Liver (tissue), 3 donors: Measurements from ENCODE around the gene WASL.

Experiments used
- FOXA1 ChIP-seq: IDR thresholded peaks from 2 replicates; pipeline ENCODE4 v1.6.1; 2016; ENCODE audit warnings: antibody characterized with exemption
- JUND ChIP-seq, 2 donors: IDR thresholded peaks; 2 replicates each; pipeline ENCODE4 v1.6.1; 2016; ENCODE audit warnings: antibody characterized with exemption in 2 of 2
- MAX ChIP-seq: IDR thresholded peaks from 2 replicates; pipeline ENCODE4 v1.6.1; 2016; ENCODE audit warnings: antibody characterized with exemption
- SP1 ChIP-seq: IDR thresholded peaks from 2 replicates; pipeline ENCODE4 v1.6.1; 2018; ENCODE audit warnings: antibody characterized with exemption, mild to moderate bottlenecking
- TAF1 ChIP-seq: conservative IDR thresholded peaks from 2 replicates; pipeline ENCODE4 v1.6.1; 2016; ENCODE audit warnings: antibody characterized with exemption, mild to moderate bottlenecking
- ZBTB33 ChIP-seq: IDR thresholded peaks from 2 replicates; pipeline ENCODE4 v1.6.1; 2016; ENCODE audit warnings: antibody characterized with exemption
- TF ChIP-seq, protein P1 (sequence below): fragments of 150-350 bp; IDR thresholded peaks from 2 replicates; pipeline ENCODE4 v1.5.1; 2017; ENCODE audit warnings: improper control_type of control experiment, low read depth, low read length; ENCODE audit not compliant: missing input control
- TF ChIP-seq, protein P2 (sequence below): IDR thresholded peaks from 2 replicates; pipeline ENCODE4 v1.6.1; 2016; ENCODE audit warnings: antibody characterized with exemption
- donor health status: healthy.
- donor health status: healthy.

- TF ChIP-seq, protein P1, sequence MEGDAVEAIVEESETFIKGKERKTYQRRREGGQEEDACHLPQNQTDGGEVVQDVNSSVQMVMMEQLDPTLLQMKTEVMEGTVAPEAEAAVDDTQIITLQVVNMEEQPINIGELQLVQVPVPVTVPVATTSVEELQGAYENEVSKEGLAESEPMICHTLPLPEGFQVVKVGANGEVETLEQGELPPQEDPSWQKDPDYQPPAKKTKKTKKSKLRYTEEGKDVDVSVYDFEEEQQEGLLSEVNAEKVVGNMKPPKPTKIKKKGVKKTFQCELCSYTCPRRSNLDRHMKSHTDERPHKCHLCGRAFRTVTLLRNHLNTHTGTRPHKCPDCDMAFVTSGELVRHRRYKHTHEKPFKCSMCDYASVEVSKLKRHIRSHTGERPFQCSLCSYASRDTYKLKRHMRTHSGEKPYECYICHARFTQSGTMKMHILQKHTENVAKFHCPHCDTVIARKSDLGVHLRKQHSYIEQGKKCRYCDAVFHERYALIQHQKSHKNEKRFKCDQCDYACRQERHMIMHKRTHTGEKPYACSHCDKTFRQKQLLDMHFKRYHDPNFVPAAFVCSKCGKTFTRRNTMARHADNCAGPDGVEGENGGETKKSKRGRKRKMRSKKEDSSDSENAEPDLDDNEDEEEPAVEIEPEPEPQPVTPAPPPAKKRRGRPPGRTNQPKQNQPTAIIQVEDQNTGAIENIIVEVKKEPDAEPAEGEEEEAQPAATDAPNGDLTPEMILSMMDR = no peak
- no peak for TF ChIP-seq MAX
- TF ChIP-seq JUND (IDR thresholded peaks at IDR 0.05) = no peak
- TF ChIP-seq FOXA1 = no peak
- TF ChIP-seq ZBTB33 = no peak
- TF ChIP-seq, protein P2, sequence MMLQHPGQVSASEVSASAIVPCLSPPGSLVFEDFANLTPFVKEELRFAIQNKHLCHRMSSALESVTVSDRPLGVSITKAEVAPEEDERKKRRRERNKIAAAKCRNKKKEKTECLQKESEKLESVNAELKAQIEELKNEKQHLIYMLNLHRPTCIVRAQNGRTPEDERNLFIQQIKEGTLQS = no peak
- no peak for TF ChIP-seq TAF1
- no peak for TF ChIP-seq SP1
Measured at GRCh38 chr7:123692471-123692877, 56.3 kb downstream of the WASL start.
